Gastrocnemius medialis (tissue), 4 donors: ENCODE measurements around the gene TMEM150A. TPM values are rescaled to one million over a fixed set of nuclear protein-coding genes. Genes with fewer than 3 reads are reported as not detected.

Experiments
- ATAC-seq, 2 donors: fragments of 150-250 bp; one replicate each; pipeline ENCODE4 v1.9.1; 2016
- DNase-seq, 2 donors: peaks; one replicate each; pipeline ENCODE4 v3.0.0-alpha.2; 2019
- H3K27ac ChIP-seq, 4 donors: fragments of 200-600 bp; sonication (generic); 1 replicate in 1 of 4; 2 replicates in 3 of 4; pipeline ENCODE4 v1.5.1; 2016 to 2018; ENCODE audit warnings: mild to moderate bottlenecking in 2 of 4, moderate library complexity in 1 of 4
- H3K27me3 ChIP-seq, 3 donors: fragments of 200-600 bp; sonication (generic) in 2 of 3; 1 replicate in 1 of 3; 2 replicates in 2 of 3; pipeline versions ENCODE4 v1.5.1 to v1.6.0; 2016 to 2019; ENCODE audit warnings: mild to moderate bottlenecking in 1 of 3, moderate library complexity in 1 of 3
- H3K36me3 ChIP-seq, 2 donors: fragments of 200-600 bp; sonication (generic) in 1 of 2; one replicate each; pipeline ENCODE4 v1.5.1; 2017 to 2018
- H3K4me1 ChIP-seq, 2 donors: fragments of 200-600 bp; sonication (generic) in 1 of 2; one replicate each; pipeline ENCODE4 v1.5.1; 2016 to 2017; ENCODE audit warnings: mild to moderate bottlenecking in 2 of 2
- H3K4me3 ChIP-seq, 4 donors: fragments of 200-600 bp; sonication (generic) in 3 of 4; 1 replicate in 1 of 4; 2 replicates in 3 of 4; pipeline ENCODE4 v1.5.1; 2016 to 2019; ENCODE audit warnings: mild to moderate bottlenecking in 2 of 4
- H3K9me3 ChIP-seq, 3 donors: fragments of 200-600 bp; sonication (generic) in 2 of 3; 1 replicate in 1 of 3; 2 replicates in 2 of 3; pipeline ENCODE4 v1.5.1; 2016 to 2019
- POLR2A ChIP-seq, 2 donors: fragments of 450-650 bp; IDR thresholded peaks; one replicate each; pipeline ENCODE4 v1.6.1; 2017; ENCODE audit warnings: antibody characterized with exemption in 2 of 2, mild to moderate bottlenecking in 2 of 2, moderate library complexity in 2 of 2
- in situ Hi-C, 4 donors: fragments of 200-750 bp; cut with MboI; loops; one replicate each; pipeline versions ENCODE4 v1.15.0 to v1.8.0; 2017; ENCODE audit warnings: low sequenced_read_pairs in 4 of 4
- intact Hi-C: fragments of 100-400 bp; cut with DNase I; formaldehyde crosslinking; loops from one replicate; pipeline ENCODE4 v1.15.1; 2023; ENCODE audit warnings: low total_unique reads
- total RNA-seq, 4 donors: library from RNA; depleted of rRNA; stranded (reverse); fragments of >200 nt; gene quantifications; one replicate each; pipeline versions ENCODE4 v1.1.0 to v1.2.3, GENCODE V29; 2016
- TF ChIP-seq, protein P1 (sequence below), 5 experiments: fragments of 450-650 bp in 3 of 5; fragments of 200-600 bp in 2 of 5; sonication (generic) in 2 of 5; IDR thresholded peaks in 4 of 5; conservative IDR thresholded peaks in 1 of 5; 1 replicate in 4 of 5; 2 replicates in 1 of 5; pipeline ENCODE4 v1.5.1; 2016 to 2019; ENCODE audit warnings: antibody characterized with exemption in 5 of 5, mild to moderate bottlenecking in 3 of 5, moderate library complexity in 3 of 5

The TMEM150A gene
- total RNA-seq, 4 donors from 2014 or later: 44.4 to 102 (median 80.7) TPM

DNA sequence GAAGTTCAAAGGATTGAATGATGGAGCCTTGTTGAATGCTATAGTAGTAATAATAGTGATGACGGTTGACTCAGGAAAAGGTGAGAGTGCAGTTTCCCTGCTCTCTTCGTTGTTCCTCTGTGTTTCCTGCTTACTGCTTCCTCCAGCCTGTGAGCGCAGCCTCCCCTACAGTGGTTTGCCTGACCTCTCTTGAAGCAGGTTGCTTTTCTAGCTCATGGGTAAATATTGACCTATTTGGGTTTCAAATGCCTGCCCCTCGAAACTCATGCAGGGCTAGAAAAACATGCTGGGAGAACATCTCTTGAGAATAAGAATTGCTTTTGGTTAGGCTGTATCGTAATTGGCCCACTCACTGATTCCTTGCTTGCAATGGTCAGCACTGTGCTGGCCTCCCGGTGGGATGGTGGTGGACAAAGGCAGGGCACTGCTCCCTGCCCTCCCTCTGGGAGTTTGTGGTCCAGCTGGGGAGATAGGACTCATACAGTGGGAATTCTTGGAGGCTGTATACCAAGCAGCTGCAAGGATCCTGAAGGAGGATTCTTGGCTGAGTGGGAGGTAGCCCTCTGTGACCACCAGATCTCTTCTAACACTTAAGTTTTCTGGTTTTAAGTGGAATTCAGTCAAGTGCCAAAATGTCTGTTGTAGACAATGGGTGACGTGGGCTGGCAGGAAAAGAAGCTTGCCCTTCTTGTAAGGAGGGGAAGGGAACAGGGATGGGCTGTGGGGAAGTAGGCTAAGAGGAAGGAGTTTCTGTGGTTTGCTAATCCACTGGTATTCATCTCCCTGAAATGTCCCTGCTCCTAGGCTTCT lies 12.3 kb downstream of the TMEM150A start:
- Histone ChIP-seq H3K9me3 (no peaks in the 10 kb centered on the region), H3K4me3 (no peak overlapping the region), H3K27ac (peak overlapping the region; percentile 88 to 98 (median 90)), H3K27me3 (no peaks in the 10 kb centered on the region), H3K4me1 (peaks cover 84% of the 10 kb centered on the region in 2 donors), H3K36me3 (peaks cover 0 to 7% of the 10 kb centered on the region in 2 donors)
- TF ChIP-seq, protein P1, sequence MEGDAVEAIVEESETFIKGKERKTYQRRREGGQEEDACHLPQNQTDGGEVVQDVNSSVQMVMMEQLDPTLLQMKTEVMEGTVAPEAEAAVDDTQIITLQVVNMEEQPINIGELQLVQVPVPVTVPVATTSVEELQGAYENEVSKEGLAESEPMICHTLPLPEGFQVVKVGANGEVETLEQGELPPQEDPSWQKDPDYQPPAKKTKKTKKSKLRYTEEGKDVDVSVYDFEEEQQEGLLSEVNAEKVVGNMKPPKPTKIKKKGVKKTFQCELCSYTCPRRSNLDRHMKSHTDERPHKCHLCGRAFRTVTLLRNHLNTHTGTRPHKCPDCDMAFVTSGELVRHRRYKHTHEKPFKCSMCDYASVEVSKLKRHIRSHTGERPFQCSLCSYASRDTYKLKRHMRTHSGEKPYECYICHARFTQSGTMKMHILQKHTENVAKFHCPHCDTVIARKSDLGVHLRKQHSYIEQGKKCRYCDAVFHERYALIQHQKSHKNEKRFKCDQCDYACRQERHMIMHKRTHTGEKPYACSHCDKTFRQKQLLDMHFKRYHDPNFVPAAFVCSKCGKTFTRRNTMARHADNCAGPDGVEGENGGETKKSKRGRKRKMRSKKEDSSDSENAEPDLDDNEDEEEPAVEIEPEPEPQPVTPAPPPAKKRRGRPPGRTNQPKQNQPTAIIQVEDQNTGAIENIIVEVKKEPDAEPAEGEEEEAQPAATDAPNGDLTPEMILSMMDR (IDR thresholded peaks at IDR 0.05 in 4 of 5, conservative IDR thresholded peaks at IDR 0.05 in 1 of 5): no peak
- no peak for TF ChIP-seq POLR2A (IDR thresholded peaks at IDR 0.05)
- intact Hi-C loops (no loop called here), in situ Hi-C loops (no loop called here)
- ATAC-seq (no peak), DNase-seq (no peak)

DNA sequence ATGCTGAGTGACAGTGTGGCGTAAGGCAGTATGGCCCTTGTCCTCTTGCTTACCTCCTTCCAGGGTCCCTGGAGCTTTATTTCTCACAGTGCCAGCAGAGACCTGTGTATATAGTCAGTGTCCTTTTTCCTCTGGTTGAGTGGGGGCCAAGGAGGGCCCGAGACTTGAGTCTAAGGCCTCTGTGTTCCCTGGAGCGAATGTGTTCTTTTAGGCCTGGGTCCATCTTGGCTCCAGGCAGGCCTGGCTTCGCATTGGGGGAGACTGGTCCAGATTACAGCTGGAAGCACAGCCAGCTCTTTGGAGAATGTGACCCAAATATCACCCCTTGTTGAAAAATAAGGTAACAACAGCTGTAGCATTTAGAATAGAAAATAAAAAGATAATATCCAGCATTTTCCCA lies 13.3 kb downstream of the TMEM150A start:
- peak in 1 of 2 donors; percentile 52 for DNase-seq
- Histone ChIP-seq H3K4me3 (no peak overlapping the region), H3K27ac (peak overlapping the region; percentile 88 to 98 (median 90)), H3K36me3 (peaks cover 0 to 7% of the 10 kb centered on the region in 2 donors), H3K27me3 (no peaks in the 10 kb centered on the region), H3K4me1 (peaks cover 78 to 80% of the 10 kb centered on the region in 2 donors), H3K9me3 (no peaks in the 10 kb centered on the region)
- intact Hi-C loops (no loop called here), in situ Hi-C loops (no loop called here)
- peak in 1 of 2 donors; percentile 8 for ATAC-seq
- TF ChIP-seq, protein P1 (IDR thresholded peaks at IDR 0.05 in 4 of 5, conservative IDR thresholded peaks at IDR 0.05 in 1 of 5): no peak
- TF ChIP-seq POLR2A (IDR thresholded peaks at IDR 0.05): no peak

DNA sequence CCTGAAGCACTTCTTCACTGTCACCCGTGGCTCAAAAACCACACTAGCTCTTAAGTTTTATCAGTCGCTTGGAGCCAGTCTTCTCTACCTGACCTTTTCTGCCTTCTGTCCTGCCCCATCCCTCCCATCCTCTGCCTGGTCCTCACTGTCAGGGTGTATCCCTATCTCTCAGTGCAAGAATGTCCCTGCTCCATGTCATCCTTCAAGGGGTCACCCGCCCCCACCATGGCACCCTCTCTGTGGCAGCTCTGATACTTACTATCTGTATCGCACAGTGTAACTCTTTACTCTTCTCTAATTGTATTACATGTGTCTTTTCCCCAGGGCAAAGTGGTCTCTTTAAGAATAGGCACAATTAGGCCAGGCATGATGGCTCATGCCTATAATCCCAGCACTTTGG lies 13.9 kb downstream of the TMEM150A start:
- Histone ChIP-seq H3K36me3 (peaks cover 0 to 7% of the 10 kb centered on the region in 2 donors), H3K27ac (peak overlapping the region; percentile 88 to 98 (median 90)), H3K4me1 (peaks cover 80% of the 10 kb centered on the region in 2 donors), H3K9me3 (no peaks in the 10 kb centered on the region), H3K4me3 (no peak overlapping the region), H3K27me3 (no peaks in the 10 kb centered on the region)
- TF ChIP-seq, protein P1 (IDR thresholded peaks at IDR 0.05 in 4 of 5, conservative IDR thresholded peaks at IDR 0.05 in 1 of 5): no peak
- no peak for TF ChIP-seq POLR2A (IDR thresholded peaks at IDR 0.05)
- in situ Hi-C loops: no loop called here
- intact Hi-C loops: no loop called here
- DNase-seq (no peak), ATAC-seq (no peak)

DNA sequence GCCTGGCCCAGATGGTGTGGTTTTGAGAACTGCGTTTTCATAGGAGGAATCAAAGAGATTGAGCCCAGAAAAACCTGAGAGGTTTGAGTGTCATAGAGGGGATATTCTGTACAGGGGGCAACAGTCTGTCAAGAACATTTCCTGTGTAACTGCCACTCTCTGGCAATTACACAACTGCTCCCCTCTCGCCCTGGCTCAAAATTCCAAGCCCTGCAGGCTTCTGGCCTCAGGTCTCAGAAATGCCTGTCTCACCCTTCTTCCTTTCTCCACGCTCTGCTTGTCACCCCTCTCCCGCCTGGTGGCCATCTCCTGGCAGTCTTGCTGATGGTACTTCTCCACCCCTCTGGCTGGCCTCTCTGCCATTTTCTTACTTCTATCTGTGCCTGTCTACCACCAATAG lies 14.3 kb downstream of the TMEM150A start:
- H3K4me3 ChIP-seq: no peak overlapping the region
- intact Hi-C loops: no loop called here
- DNase-seq: no peak

More for the DNA sequence above, 14.3 kb downstream of the TMEM150A start:
- H3K4me1 ChIP-seq: peaks cover 81 to 85% of the 10 kb centered on the region in 2 donors
- in situ Hi-C loops: no loop called here
- peak overlapping the region; percentile 88 to 98 (median 90) for H3K27ac ChIP-seq
- peaks cover 0 to 5% of the 10 kb centered on the region in 2 donors for H3K36me3 ChIP-seq
- H3K9me3 ChIP-seq: no peaks in the 10 kb centered on the region
- TF ChIP-seq, protein P1 (IDR thresholded peaks at IDR 0.05 in 4 of 5, conservative IDR thresholded peaks at IDR 0.05 in 1 of 5): no peak
- TF ChIP-seq POLR2A (IDR thresholded peaks at IDR 0.05): no peak
- H3K27me3 ChIP-seq: no peaks in the 10 kb centered on the region
- ATAC-seq: no peak
